Upper lobe of left lung (tissue), 6 donors: ENCODE measurements around the gene HNRNPAB. TPM values are rescaled to one million over a fixed set of nuclear protein-coding genes. Genes with fewer than 3 reads are reported as not detected.
A peak's percentile ranks its signal among the peaks of the same experiment; 100 is the strongest.

ENCODE experiments used
- ATAC-seq, 2 donors: fragments of 200-7000 bp; cut with Tn5 transposase; one replicate each; pipeline ENCODE4 v1.9.1; 2022; ENCODE audit warnings: mild to moderate bottlenecking in 2 of 2, moderate library complexity in 2 of 2; ENCODE audit not compliant: low FRiP score in 2 of 2
- DNase-seq, 2 donors: peaks; one replicate each; pipeline ENCODE4 v3.0.0-alpha.2; 2019 to 2020
- H3K27ac ChIP-seq, 4 donors: fragments of 200-600 bp; sonication (generic); one replicate each; pipeline ENCODE4 v1.5.1; 2016 to 2019
- H3K27me3 ChIP-seq, 4 donors: fragments of 200-600 bp; sonication (generic); one replicate each; pipeline ENCODE4 v1.5.1; 2017 to 2019
- H3K36me3 ChIP-seq, 4 donors: fragments of 200-600 bp; sonication (generic); one replicate each; pipeline ENCODE4 v1.5.1; 2016 to 2019
- H3K4me1 ChIP-seq, 4 donors: fragments of 200-600 bp; sonication (generic); one replicate each; pipeline ENCODE4 v1.5.1; 2018 to 2019
- H3K4me3 ChIP-seq, 4 donors: fragments of 200-600 bp; sonication (generic); one replicate each; pipeline ENCODE4 v1.5.1; 2017 to 2019; ENCODE audit warnings: mild to moderate bottlenecking in 2 of 4, moderate library complexity in 1 of 4
- H3K9me3 ChIP-seq, 4 donors: fragments of 200-600 bp; sonication (generic); one replicate each; pipeline ENCODE4 v1.5.1; 2018 to 2019
- EP300 ChIP-seq, 4 donors: sonication (generic); formaldehyde crosslinking; IDR thresholded peaks; one replicate each; pipeline ENCODE4 v1.5.1; 2017; ENCODE audit warnings: antibody characterized with exemption in 4 of 4, control low read depth in 2 of 4
- POLR2A ChIP-seq, 4 donors: fragments of 450-650 bp; IDR thresholded peaks; one replicate each; pipeline ENCODE4 v1.5.1; 2016 to 2017; ENCODE audit warnings: antibody characterized with exemption in 4 of 4, mild to moderate bottlenecking in 2 of 4
- POLR2AphosphoS5 ChIP-seq, 2 donors: sonication (generic); formaldehyde crosslinking; IDR thresholded peaks; one replicate each; pipeline ENCODE4 v1.5.1; 2017; ENCODE audit warnings: antibody characterized with exemption in 2 of 2
- WGBS, 2 donors: methylation state at CpG; one replicate each; pipeline ENCODE4 v1.1.5; 2017 to 2018; 5-methylcytosine and 5-hydroxymethylcytosine counted together
- total RNA-seq, 6 donors: library from RNA; depleted of rRNA in 4 of 6; stranded (reverse); fragments of >200 nt in 4 of 6; gene quantifications; one replicate each; pipeline versions ENCODE4 v1.1.0 to v1.2.1, GENCODE V29; 2016 to 2021
- TF ChIP-seq, protein P1 (sequence below), 6 experiments: fragments of 450-650 bp in 4 of 6; fragments of 200-600 bp in 2 of 6; sonication (generic) in 2 of 6; IDR thresholded peaks; one replicate each; pipeline ENCODE4 v1.5.1; 2016 to 2019; ENCODE audit warnings: antibody characterized with exemption in 6 of 6
- donor health status: DM: no; HTN: no; CAD: no; lungs with moderate emphysema.
- donor health status: DM: no; HTN: yes; CAD: no; lungs with severe emphysema.

HNRNPAB gene
- total RNA-seq, 6 donors from 2014 or later = 61.8 to 133 (median 97.7) TPM

DNA sequence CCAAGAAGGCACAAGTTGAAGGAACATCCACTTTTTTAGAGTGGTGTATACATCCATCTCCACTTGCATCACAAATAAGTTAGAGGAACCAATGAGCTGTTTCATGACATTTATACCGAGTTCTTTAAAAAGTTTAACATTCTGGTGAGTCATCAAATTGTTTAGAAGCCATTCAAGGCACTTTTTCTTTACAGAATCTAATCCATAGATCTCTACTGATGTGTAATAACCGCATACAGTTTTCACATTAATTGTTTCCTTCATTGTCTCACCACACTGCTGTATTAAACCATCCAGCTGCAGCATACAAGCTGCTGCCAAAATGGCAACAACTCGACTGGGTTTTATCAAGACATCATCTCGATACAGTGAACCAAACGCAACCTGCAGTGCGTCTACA, 17.9 kb upstream of the HNRNPAB start:
- DNase-seq (no peak), ATAC-seq (no peak)
- H3K36me3 ChIP-seq = no peaks in the 10 kb centered on the region
- H3K4me1 ChIP-seq = no peaks in the 10 kb centered on the region
- H3K9me3 ChIP-seq = no peaks in the 10 kb centered on the region
- no peak for TF ChIP-seq EP300 (IDR thresholded peaks at IDR 0.05)
- TF ChIP-seq POLR2A (IDR thresholded peaks at IDR 0.05) = no peak
- no peak for TF ChIP-seq POLR2AphosphoS5 (IDR thresholded peaks at IDR 0.05)
- TF ChIP-seq, protein P1, sequence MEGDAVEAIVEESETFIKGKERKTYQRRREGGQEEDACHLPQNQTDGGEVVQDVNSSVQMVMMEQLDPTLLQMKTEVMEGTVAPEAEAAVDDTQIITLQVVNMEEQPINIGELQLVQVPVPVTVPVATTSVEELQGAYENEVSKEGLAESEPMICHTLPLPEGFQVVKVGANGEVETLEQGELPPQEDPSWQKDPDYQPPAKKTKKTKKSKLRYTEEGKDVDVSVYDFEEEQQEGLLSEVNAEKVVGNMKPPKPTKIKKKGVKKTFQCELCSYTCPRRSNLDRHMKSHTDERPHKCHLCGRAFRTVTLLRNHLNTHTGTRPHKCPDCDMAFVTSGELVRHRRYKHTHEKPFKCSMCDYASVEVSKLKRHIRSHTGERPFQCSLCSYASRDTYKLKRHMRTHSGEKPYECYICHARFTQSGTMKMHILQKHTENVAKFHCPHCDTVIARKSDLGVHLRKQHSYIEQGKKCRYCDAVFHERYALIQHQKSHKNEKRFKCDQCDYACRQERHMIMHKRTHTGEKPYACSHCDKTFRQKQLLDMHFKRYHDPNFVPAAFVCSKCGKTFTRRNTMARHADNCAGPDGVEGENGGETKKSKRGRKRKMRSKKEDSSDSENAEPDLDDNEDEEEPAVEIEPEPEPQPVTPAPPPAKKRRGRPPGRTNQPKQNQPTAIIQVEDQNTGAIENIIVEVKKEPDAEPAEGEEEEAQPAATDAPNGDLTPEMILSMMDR (IDR thresholded peaks at IDR 0.05) = no peak
- 58 to 72% methylated on average over 6 of the region's 6 CpGs for WGBS, 2 donors
- no peaks in the 10 kb centered on the region for H3K27me3 ChIP-seq
- no peak overlapping the region for H3K4me3 ChIP-seq
- no peak overlapping the region for H3K27ac ChIP-seq

DNA sequence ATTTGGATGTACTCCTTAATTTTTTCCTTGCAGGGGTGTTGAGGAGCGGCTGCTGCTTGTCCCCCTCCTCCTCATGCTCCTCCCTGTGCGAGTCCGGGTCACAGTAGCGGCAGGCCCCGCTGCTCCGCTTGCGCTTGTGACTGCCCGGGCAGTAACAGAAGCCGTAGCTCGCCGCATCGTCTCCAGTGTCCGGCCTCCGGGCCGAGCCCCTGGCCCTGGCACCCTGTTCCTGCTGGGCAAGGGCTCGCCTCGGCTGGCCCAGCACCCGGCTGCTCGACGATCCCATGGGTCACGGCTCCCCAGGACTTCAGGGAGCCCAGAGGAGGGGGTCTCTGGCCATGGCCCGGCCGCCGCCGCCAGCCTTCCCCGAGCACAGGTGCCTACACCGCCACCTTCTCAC, 17.3 kb upstream of the HNRNPAB start, which contains the start of gene GMCL2:
TSS of gene GMCL2 (minus strand) at position 358 of the 400 bp plus-strand sequence. CDS start at position 286, 72 bp downstream.
- H3K4me1 ChIP-seq = no peaks in the 10 kb centered on the region

DNA sequence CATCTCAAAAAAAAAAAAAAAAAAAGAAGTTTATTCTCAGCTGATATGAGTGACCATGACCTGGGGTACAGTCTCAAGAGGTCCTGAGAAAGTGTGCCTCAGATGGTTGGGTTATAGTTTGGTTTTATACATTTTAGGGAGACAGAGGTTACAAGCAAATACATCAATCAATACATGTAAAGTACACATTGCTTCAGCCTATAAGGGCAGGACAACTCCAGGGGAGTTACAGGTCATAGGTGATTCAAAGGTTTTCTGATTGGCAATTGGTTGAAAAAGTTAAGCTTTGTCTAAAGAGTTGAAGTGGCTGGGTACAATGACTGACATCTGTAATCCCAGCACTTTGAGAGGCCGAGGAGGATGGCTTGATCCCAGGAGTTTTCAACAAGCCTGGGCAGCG, 14.9 kb upstream of the HNRNPAB start:
- Histone ChIP-seq H3K27ac (no peak overlapping the region), H3K4me3 (no peak overlapping the region), H3K9me3 (no peaks in the 10 kb centered on the region), H3K27me3 (no peaks in the 10 kb centered on the region), H3K36me3 (no peaks in the 10 kb centered on the region), H3K4me1 (no peaks in the 10 kb centered on the region)
- 36 to 53% methylated on average over 2 of the region's 2 CpGs for WGBS, 2 donors
- TF ChIP-seq, protein P1 (IDR thresholded peaks at IDR 0.05) = no peak
- no peak for TF ChIP-seq POLR2AphosphoS5 (IDR thresholded peaks at IDR 0.05)
- TF ChIP-seq EP300 (IDR thresholded peaks at IDR 0.05) = no peak
- no peak for TF ChIP-seq POLR2A (IDR thresholded peaks at IDR 0.05)
- ATAC-seq = no peak
- no peak for DNase-seq

More for the DNA sequence above, 17.3 kb upstream of the HNRNPAB start, which contains the start of gene GMCL2:
- Histone ChIP-seq H3K27me3 (no peaks in the 10 kb centered on the region), H3K36me3 (no peaks in the 10 kb centered on the region), H3K9me3 (no peaks in the 10 kb centered on the region), H3K27ac (no peak within 1 kb of the TSS), H3K4me3 (no peak within 1 kb of the TSS)
- ATAC-seq (no peak), DNase-seq (peak in 1 of 2 donors; percentile 70)
- TF ChIP-seq, protein P1 (IDR thresholded peaks at IDR 0.05) = no peak
- TF ChIP-seq EP300 (IDR thresholded peaks at IDR 0.05) (no peak), POLR2AphosphoS5 (IDR thresholded peaks at IDR 0.05) (no peak), POLR2A (IDR thresholded peaks at IDR 0.05) (no peak)
- 87 to 90% methylated on average over 19 to 26 of the region's 27 CpGs for WGBS, 2 donors

DNA sequence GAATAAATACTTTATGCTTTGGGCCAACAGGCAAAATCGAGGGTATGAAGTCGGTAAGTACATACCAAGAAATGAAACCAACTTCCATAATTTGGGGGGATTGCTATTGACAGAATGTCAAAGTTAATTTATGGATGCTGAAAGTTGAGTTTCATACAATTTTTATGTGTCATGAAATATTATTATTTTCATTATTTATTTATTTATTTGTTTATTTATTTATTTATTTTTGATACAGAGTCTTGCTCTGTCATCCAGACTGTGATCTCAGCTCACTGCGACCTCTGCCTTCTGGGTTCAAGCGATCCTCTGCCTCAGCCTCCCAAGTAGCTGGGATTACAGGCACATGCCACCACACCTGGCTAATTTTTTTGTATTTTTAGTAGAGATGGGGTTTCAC, 12.7 kb upstream of the HNRNPAB start:
- DNase-seq (no peak), ATAC-seq (no peak)
- Histone ChIP-seq H3K36me3 (no peaks in the 10 kb centered on the region), H3K4me3 (no peak overlapping the region), H3K9me3 (no peaks in the 10 kb centered on the region), H3K27me3 (no peaks in the 10 kb centered on the region), H3K4me1 (no peaks in the 10 kb centered on the region), H3K27ac (no peak overlapping the region)
- TF ChIP-seq POLR2A (IDR thresholded peaks at IDR 0.05) (no peak), POLR2AphosphoS5 (IDR thresholded peaks at IDR 0.05) (no peak), EP300 (IDR thresholded peaks at IDR 0.05) (no peak)
- TF ChIP-seq, protein P1 (IDR thresholded peaks at IDR 0.05) = no peak
- 80 to 84% methylated on average over 4 of the region's 4 CpGs for WGBS, 2 donors

DNA sequence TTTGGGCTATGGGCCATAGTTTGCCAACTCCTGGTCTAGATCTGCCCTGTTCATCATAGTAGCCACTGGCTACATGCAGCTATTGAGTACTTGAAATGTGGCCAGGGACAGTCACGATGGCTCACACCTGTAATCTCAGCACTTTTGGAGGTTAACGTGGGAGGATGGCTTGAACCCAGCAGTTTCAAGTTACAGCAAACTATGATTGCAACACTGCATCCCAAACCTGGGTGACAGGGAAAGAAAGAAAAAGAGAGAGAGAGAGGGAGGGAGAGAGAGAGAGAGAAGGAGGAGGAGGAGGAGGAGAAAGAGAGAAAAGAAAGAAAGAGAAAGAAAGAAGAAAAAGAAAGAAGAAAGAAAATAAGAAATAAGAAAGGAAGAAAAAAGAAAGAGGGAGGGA, 12.1 kb upstream of the HNRNPAB start:
- Histone ChIP-seq H3K4me1 (no peaks in the 10 kb centered on the region), H3K9me3 (no peaks in the 10 kb centered on the region), H3K27me3 (no peaks in the 10 kb centered on the region), H3K4me3 (no peak overlapping the region), H3K27ac (no peak overlapping the region), H3K36me3 (no peaks in the 10 kb centered on the region)
- WGBS, 2 donors = 30 to 49% methylated on average over 2 of the region's 2 CpGs
- TF ChIP-seq EP300 (IDR thresholded peaks at IDR 0.05) = no peak
- no peak for TF ChIP-seq POLR2AphosphoS5 (IDR thresholded peaks at IDR 0.05)
- TF ChIP-seq, protein P1 (IDR thresholded peaks at IDR 0.05) = no peak
- no peak for TF ChIP-seq POLR2A (IDR thresholded peaks at IDR 0.05)
- DNase-seq = no peak
- ATAC-seq = no peak
